ENCODE measurements around the gene CCDC182.

DNA sequence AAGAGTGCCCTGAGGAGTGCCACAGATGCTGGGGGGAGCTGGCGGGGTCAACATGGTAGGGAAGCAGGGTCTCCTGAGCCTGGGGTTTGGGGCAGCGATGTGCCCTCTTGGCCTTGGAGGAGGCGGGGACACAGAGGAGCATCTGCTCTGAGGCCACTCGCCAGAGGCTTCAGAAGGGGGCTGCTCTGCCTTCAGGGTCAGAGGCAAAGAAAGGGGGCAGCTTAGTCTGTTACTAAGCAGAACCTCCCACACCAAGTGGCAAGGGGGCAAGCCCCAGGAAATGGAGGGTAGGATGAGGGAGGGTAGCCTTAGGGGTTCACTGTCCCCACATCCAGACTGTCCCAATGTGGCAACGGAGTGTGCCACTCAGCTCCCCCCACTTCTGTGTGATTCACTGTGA lies 18.3 kb downstream of the CCDC182 start:
- TF ChIP-seq TARDBP (CRISPR knock-in tag; IDR thresholded peaks at IDR 0.05), result no peak
- no peak for TF ChIP-seq RCOR2 (CRISPR knock-in tag; IDR thresholded peaks at IDR 0.05)
- TF ChIP-seq, protein P1, sequence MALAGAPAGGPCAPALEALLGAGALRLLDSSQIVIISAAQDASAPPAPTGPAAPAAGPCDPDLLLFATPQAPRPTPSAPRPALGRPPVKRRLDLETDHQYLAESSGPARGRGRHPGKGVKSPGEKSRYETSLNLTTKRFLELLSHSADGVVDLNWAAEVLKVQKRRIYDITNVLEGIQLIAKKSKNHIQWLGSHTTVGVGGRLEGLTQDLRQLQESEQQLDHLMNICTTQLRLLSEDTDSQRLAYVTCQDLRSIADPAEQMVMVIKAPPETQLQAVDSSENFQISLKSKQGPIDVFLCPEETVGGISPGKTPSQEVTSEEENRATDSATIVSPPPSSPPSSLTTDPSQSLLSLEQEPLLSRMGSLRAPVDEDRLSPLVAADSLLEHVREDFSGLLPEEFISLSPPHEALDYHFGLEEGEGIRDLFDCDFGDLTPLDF (CRISPR knock-in tag; IDR thresholded peaks at IDR 0.05), result no peak
- TF ChIP-seq ELF1 (CRISPR knock-in tag; IDR thresholded peaks at IDR 0.05), result no peak

Measured in HepG2 (cell line).